HepG2 (cell line): Measurements from ENCODE around the gene LIPE. TPM values are rescaled to one million over a fixed set of nuclear protein-coding genes. Genes with fewer than 3 reads are reported as not detected.

Experiments
- ATF7-NPFF ChIP-seq: sonication (generic); formaldehyde crosslinking; IDR thresholded peaks from 2 replicates; pipeline ENCODE4 v1.8.1; 2023; ENCODE audit warnings: mild to moderate bottlenecking, low read depth, missing genetic modification reagents, moderate library complexity
- FOXO1 ChIP-seq: sonication (generic); formaldehyde crosslinking; IDR thresholded peaks from 2 replicates; pipeline ENCODE4 v1.4.0; 2020; ENCODE audit warnings: missing genetic modification reagents
- GTF3A ChIP-seq: sonication (generic); formaldehyde crosslinking; conservative IDR thresholded peaks from 2 replicates; pipeline ENCODE4 v1.4.0; 2020; ENCODE audit warnings: mild to moderate bottlenecking, missing genetic modification reagents
- HDAC6 ChIP-seq: fragments of 200-600 bp; sonication (generic); IDR thresholded peaks from 2 replicates; pipeline ENCODE4 v1.7.0; 2017; ENCODE audit warnings: mild to moderate bottlenecking, antibody characterized with exemption, low read length, low read depth
- MEIS1 ChIP-seq: sonication (generic); formaldehyde crosslinking; IDR thresholded peaks from 2 replicates; pipeline ENCODE4 v1.9.0; 2021; ENCODE audit warnings: mild to moderate bottlenecking, missing genetic modification reagents, moderate library complexity, borderline replicate concordance
- NR2F6 ChIP-seq, 2 experiments: IDR thresholded peaks; 2 replicates each; pipeline ENCODE4 v1.6.1; 2016; ENCODE audit warnings: antibody characterized with exemption in 1 of 2, mild to moderate bottlenecking in 1 of 2
- PAX8 ChIP-seq: sonication (generic); formaldehyde crosslinking; IDR thresholded peaks from 2 replicates; pipeline ENCODE4 v1.8.0; 2022; ENCODE audit warnings: mild to moderate bottlenecking, missing genetic modification reagents, borderline replicate concordance
- RARA ChIP-seq: IDR thresholded peaks from 2 replicates; pipeline ENCODE4 v1.6.1; 2016; ENCODE audit warnings: missing genetic modification reagents, missing compliant biosample characterization
- REL ChIP-seq: sonication (generic); formaldehyde crosslinking; conservative IDR thresholded peaks from 2 replicates; pipeline ENCODE4 v1.8.0; 2022; ENCODE audit warnings: mild to moderate bottlenecking, missing genetic modification reagents, moderate library complexity
- SIX1 ChIP-seq: sonication (generic); formaldehyde crosslinking; IDR thresholded peaks from 2 replicates; pipeline ENCODE4 v1.4.0; 2020; ENCODE audit warnings: missing genetic modification reagents, borderline replicate concordance
- SOX5 ChIP-seq: IDR thresholded peaks from 2 replicates; pipeline ENCODE4 v1.6.1; 2016; ENCODE audit warnings: borderline replicate concordance
- SPEN ChIP-seq: sonication (generic); formaldehyde crosslinking; IDR thresholded peaks from 2 replicates; pipeline ENCODE4 v1.5.1; 2020; ENCODE audit warnings: low read depth, mild to moderate bottlenecking, missing genetic modification reagents
- TOPORS ChIP-seq: sonication (generic); formaldehyde crosslinking; IDR thresholded peaks from 2 replicates; pipeline ENCODE4 v1.8.0; 2023; ENCODE audit warnings: mild to moderate bottlenecking, missing genetic modification reagents
- ZFX ChIP-seq: sonication (generic); formaldehyde crosslinking; IDR thresholded peaks from 2 replicates; pipeline ENCODE4 v1.4.0; 2020; ENCODE audit warnings: mild to moderate bottlenecking, low read depth, missing genetic modification reagents, moderate library complexity
- ZIK1 ChIP-seq: sonication (generic); formaldehyde crosslinking; IDR thresholded peaks from 2 replicates; pipeline ENCODE4 v1.5.0; 2020; ENCODE audit warnings: mild to moderate bottlenecking, low read depth, missing genetic modification reagents, borderline replicate concordance
- ZNF441 ChIP-seq: sonication (generic); formaldehyde crosslinking; IDR thresholded peaks from 2 replicates; pipeline ENCODE4 v1.7.0; 2021; ENCODE audit warnings: missing genetic modification reagents, borderline replicate concordance
- ZNF746 ChIP-seq: sonication (generic); formaldehyde crosslinking; IDR thresholded peaks from 2 replicates; pipeline ENCODE4 v1.8.0; 2022; ENCODE audit warnings: mild to moderate bottlenecking, missing genetic modification reagents
- ZNF761 ChIP-seq: sonication (generic); formaldehyde crosslinking; conservative IDR thresholded peaks from 2 replicates; pipeline ENCODE4 v1.4.0; 2020; ENCODE audit warnings: mild to moderate bottlenecking, missing genetic modification reagents
- ZNF883 ChIP-seq: sonication (generic); formaldehyde crosslinking; IDR thresholded peaks from 2 replicates; pipeline ENCODE4 v1.5.1; 2020; ENCODE audit warnings: mild to moderate bottlenecking, missing genetic modification reagents; ENCODE audit errors: not compliant biosample characterization
- ZSCAN29 ChIP-seq: sonication (generic); formaldehyde crosslinking; conservative IDR thresholded peaks from 2 replicates; pipeline ENCODE4 v1.4.0; 2020; ENCODE audit warnings: mild to moderate bottlenecking, missing genetic modification reagents
- polyA plus RNA-seq, 8 experiments: library from polyadenylated mRNA; depleted of rRNA in 3 of 8; stranded (reverse) in 7 of 8; unstranded in 1 of 8; fragments of >200 nt; fragmentation: Illumina TruSeq in 4 of 8; extraction: Trizol in 4 of 8; gene quantifications; 2 replicates each; pipeline versions ENCODE4 v1.2.1 to v1.2.3, GENCODE V29; 2011 to 2016; ENCODE audit warnings: low read depth in 4 of 8, missing spikeins in 1 of 8, mixed read lengths in 1 of 8; ENCODE audit not compliant: insufficient read depth in 1 of 8
- total RNA-seq, 5 experiments: library from RNA; depleted of rRNA; stranded (reverse); fragments of >200 nt; fragmentation: Illumina TruSeq; extraction: Trizol; gene quantifications; 2 replicates each; pipeline ENCODE4 v1.2.3, GENCODE V29; 2016; ENCODE audit warnings: low read depth in 1 of 5
- TF ChIP-seq, protein P1 (sequence below): sonication (generic); formaldehyde crosslinking; IDR thresholded peaks from 2 replicates; pipeline ENCODE4 v1.5.1; 2020; ENCODE audit warnings: mild to moderate bottlenecking, missing genetic modification reagents, moderate library complexity
- TF ChIP-seq, protein P2 (sequence below), 2 experiments: sonication (generic) in 1 of 2; formaldehyde crosslinking in 1 of 2; IDR thresholded peaks; 2 replicates each; pipeline versions ENCODE4 v1.4.0 to v1.6.1; 2018 to 2020; ENCODE audit warnings: missing genetic modification reagents in 2 of 2, borderline replicate concordance in 1 of 2, low read depth in 1 of 2, mild to moderate bottlenecking in 1 of 2, missing biosample characterization in 1 of 2
- TF ChIP-seq, protein P3 (sequence below): sonication (generic); formaldehyde crosslinking; IDR thresholded peaks from 2 replicates; pipeline ENCODE4 v1.4.0; 2020; ENCODE audit warnings: missing genetic modification reagents, borderline replicate concordance

The LIPE gene
- total and polyA plus RNA-seq, 2 of the 13 experiments (the other 11 are each of a cell fraction or from before 2014, with no cell fraction given): not detected

DNA sequence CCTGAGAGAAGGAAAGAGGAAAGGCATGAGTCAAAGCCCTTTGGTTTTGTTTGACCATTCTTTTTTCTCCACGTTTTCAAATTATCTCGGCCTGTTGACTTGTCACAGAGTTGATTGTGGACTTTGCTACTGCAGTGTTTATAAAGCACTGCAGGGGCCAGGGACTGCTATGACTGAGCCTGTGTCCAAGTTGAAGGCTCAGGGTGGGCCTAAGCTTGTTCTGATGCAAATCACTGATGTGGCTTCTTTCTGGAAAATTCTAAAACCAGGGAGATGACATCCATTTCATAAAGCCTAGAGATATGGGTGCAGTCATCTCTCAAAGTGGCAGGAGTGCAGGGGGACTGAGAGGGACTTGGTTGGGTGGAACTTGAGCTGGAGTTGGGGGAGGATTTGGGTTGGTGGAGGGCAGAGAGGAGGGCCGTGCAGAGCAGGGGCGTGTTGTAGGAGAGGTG is 16.8 kb upstream of the LIPE start (continued):
- TF ChIP-seq, protein P1, sequence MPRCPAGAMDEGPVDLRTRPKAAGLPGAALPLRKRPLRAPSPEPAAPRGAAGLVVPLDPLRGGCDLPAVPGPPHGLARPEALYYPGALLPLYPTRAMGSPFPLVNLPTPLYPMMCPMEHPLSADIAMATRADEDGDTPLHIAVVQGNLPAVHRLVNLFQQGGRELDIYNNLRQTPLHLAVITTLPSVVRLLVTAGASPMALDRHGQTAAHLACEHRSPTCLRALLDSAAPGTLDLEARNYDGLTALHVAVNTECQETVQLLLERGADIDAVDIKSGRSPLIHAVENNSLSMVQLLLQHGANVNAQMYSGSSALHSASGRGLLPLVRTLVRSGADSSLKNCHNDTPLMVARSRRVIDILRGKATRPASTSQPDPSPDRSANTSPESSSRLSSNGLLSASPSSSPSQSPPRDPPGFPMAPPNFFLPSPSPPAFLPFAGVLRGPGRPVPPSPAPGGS: no peak
- no peak for TF ChIP-seq GTF3A (CRISPR knock-in tag)
- peak; percentile 79; the same call in 1 of the 2 replicates for TF ChIP-seq SOX5 (CRISPR knock-in tag)
- TF ChIP-seq SIX1 (CRISPR knock-in tag): no peak
- TF ChIP-seq SPEN (CRISPR knock-in tag): 0 out of 2 replicates have a peak, but pooled peaks have one; percentile 58
- TF ChIP-seq REL: no peak
- peak; percentile 62 for TF ChIP-seq RARA (CRISPR knock-in tag)
- TF ChIP-seq HDAC6: no peak
- TF ChIP-seq ZNF883 (CRISPR knock-in tag): no peak
- no peak for TF ChIP-seq ZNF761 (CRISPR knock-in tag)
- TF ChIP-seq, protein P2, sequence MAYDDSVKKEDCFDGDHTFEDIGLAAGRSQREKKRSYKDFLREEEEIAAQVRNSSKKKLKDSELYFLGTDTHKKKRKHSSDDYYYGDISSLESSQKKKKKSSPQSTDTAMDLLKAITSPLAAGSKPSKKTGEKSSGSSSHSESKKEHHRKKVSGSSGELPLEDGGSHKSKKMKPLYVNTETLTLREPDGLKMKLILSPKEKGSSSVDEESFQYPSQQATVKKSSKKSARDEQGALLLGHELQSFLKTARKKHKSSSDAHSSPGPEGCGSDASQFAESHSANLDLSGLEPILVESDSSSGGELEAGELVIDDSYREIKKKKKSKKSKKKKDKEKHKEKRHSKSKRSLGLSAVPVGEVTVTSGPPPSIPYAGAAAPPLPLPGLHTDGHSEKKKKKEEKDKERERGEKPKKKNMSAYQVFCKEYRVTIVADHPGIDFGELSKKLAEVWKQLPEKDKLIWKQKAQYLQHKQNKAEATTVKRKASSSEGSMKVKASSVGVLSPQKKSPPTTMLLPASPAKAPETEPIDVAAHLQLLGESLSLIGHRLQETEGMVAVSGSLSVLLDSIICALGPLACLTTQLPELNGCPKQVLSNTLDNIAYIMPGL (CRISPR knock-in tag; IDR thresholded peaks at IDR 0.05; ENCODE audit: borderline replicate concordance in 1 of 2, low read depth in 1 of 2): 0 out of 4 replicates have a peak, but pooled peaks of 1 of the 2 experiments have one; percentile 37
- TF ChIP-seq ZNF441 (CRISPR knock-in tag): peak; percentile 41; the same call in 1 of the 2 replicates
- TF ChIP-seq, protein P3, sequence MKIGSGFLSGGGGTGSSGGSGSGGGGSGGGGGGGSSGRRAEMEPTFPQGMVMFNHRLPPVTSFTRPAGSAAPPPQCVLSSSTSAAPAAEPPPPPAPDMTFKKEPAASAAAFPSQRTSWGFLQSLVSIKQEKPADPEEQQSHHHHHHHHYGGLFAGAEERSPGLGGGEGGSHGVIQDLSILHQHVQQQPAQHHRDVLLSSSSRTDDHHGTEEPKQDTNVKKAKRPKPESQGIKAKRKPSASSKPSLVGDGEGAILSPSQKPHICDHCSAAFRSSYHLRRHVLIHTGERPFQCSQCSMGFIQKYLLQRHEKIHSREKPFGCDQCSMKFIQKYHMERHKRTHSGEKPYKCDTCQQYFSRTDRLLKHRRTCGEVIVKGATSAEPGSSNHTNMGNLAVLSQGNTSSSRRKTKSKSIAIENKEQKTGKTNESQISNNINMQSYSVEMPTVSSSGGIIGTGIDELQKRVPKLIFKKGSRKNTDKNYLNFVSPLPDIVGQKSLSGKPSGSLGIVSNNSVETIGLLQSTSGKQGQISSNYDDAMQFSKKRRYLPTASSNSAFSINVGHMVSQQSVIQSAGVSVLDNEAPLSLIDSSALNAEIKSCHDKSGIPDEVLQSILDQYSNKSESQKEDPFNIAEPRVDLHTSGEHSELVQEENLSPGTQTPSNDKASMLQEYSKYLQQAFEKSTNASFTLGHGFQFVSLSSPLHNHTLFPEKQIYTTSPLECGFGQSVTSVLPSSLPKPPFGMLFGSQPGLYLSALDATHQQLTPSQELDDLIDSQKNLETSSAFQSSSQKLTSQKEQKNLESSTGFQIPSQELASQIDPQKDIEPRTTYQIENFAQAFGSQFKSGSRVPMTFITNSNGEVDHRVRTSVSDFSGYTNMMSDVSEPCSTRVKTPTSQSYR (CRISPR knock-in tag): 0 out of 2 replicates have a peak, but pooled peaks have one; percentile 35
- TF ChIP-seq NR2F6 (IDR thresholded peaks at IDR 0.05): peak; percentile 51
- TF ChIP-seq NR2F6 (CRISPR knock-in tag; IDR thresholded peaks at IDR 0.05): peak; percentile 67; the same call in 1 of the 2 replicates
- TF ChIP-seq ZSCAN29 (CRISPR knock-in tag): 0 out of 2 replicates have a peak, but pooled peaks have one; percentile 60
- TF ChIP-seq ZFX: peak; percentile 88
- no peak for TF ChIP-seq ZIK1 (CRISPR knock-in tag)
- no peak for TF ChIP-seq ZNF746 (CRISPR knock-in tag)
- TF ChIP-seq PAX8 (CRISPR knock-in tag): no peak
- no peak for TF ChIP-seq TOPORS
- peak; percentile 58 for TF ChIP-seq ATF7-NPFF (CRISPR knock-in tag)
- peak; percentile 92 for TF ChIP-seq FOXO1 (CRISPR knock-in tag)
- peak; percentile 85; the same call in 1 of the 2 replicates for TF ChIP-seq MEIS1 (CRISPR knock-in tag)
